SU-DHL-6 (cell line): ENCODE measurements around the gene ACKR3.

Experiments
- CTCF ChIP-seq: fragments of 200-600 bp; sonication (generic); IDR thresholded peaks from one replicate; pipeline ENCODE4 v1.5.1; 2017; ENCODE audit warnings: antibody characterized with exemption, mild to moderate bottlenecking, low read length, moderate library complexity; ENCODE audit not compliant: insufficient read depth, poor library complexity, severe bottlenecking
- EZH2phosphoT487 ChIP-seq: fragments of 200-600 bp; sonication (generic), shearing (Covaris generic); conservative IDR thresholded peaks from 2 replicates; pipeline ENCODE4 v1.6.1; 2018; ENCODE audit warnings: mild to moderate bottlenecking, antibody characterized with exemption, low read length, moderate library complexity, mixed read lengths

- TF ChIP-seq CTCF (no peak), EZH2phosphoT487 (no peak)
These were observed 18.0 kb upstream of the ACKR3 start for GRCh38 chr2:236551471-236552211.
